C4-2B (cell line): ENCODE measurements around the gene PKHD1.

Experiments used
- CTCF ChIP-seq: fragments of 450-650 bp; conservative IDR thresholded peaks from 2 replicates; pipeline ENCODE4 v1.5.1; 2017; ENCODE audit warnings: mild to moderate bottlenecking
- ZFX ChIP-seq: fragments of 450-650 bp; IDR thresholded peaks from 2 replicates; pipeline ENCODE4 v1.6.1; 2017

DNA sequence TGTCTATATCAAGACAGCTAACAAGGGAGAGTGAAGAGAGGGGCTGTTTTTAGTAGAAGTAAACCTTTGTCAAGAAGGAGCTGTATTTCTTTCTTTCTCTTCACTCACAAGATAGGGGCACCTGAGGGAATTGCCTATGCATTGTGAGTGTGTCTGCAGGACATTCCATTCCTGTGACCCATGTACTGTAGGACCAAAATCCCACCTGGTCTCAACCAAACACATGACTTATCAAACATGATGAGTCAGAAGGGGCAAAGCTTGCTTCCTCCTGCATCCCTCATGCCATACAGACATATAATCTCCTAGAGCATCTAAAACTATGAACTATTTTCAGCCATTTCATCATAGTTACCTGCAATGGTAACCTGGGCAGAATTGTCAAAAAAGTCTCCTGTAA is 21.8 kb downstream of the PKHD1 start:
- TF ChIP-seq CTCF (no peak), ZFX (no peak)
